SK-N-SH treated with all-trans-retinoic acid at 6 μM for 48 hours (cell line): ENCODE data around the gene C4B.
"Not testable (repeated sequence)": the region's sequence is repeated elsewhere in the genome, so short reads cannot be mapped to it uniquely, and the experiment has no call there.

ENCODE experiments used
- ATAC-seq: fragments of 200-7000 bp; cut with Tn5 transposase; 3 replicates; pipeline ENCODE4 v1.9.1; 2020; ENCODE audit warnings: mild to moderate bottlenecking, moderate library complexity
- BACH2 ChIP-seq: fragments of 250-450 bp; sonication (Bioruptor Pico); IDR thresholded peaks from 2 replicates; pipeline ENCODE4 v1.9.0; 2021; ENCODE audit warnings: mild to moderate bottlenecking, borderline replicate concordance
- CREB5 ChIP-seq: fragments of 250-450 bp; sonication (Bioruptor Pico); IDR thresholded peaks from 2 replicates; pipeline ENCODE4 v1.5.1; 2020; ENCODE audit warnings: low read depth, mild to moderate bottlenecking, moderate library complexity
- CSDC2 ChIP-seq: fragments of 250-450 bp; sonication (Bioruptor Pico); IDR thresholded peaks from 2 replicates; pipeline ENCODE4 v1.5.0; 2020; ENCODE audit warnings: mild to moderate bottlenecking, moderate library complexity
- CSRNP3 ChIP-seq: fragments of 250-450 bp; sonication (Bioruptor Pico); IDR thresholded peaks from 2 replicates; pipeline ENCODE4 v1.5.1; 2021; ENCODE audit warnings: mild to moderate bottlenecking, moderate library complexity
- ESRRG ChIP-seq: fragments of 250-450 bp; sonication (Bioruptor Pico); IDR thresholded peaks from 2 replicates; pipeline ENCODE4 v1.6.1; 2021; ENCODE audit warnings: mild to moderate bottlenecking
- ISL1 ChIP-seq: fragments of 250-450 bp; sonication (Bioruptor Pico); IDR thresholded peaks from 2 replicates; pipeline ENCODE4 v2.1.2; 2022; ENCODE audit warnings: mild to moderate bottlenecking, moderate library complexity
- RARB ChIP-seq: fragments of 250-450 bp; sonication (Bioruptor Pico); IDR thresholded peaks from 2 replicates; pipeline ENCODE4 v1.8.0; 2021; ENCODE audit warnings: mild to moderate bottlenecking, moderate library complexity
- SNAI2 ChIP-seq: fragments of 250-450 bp; sonication (Bioruptor Pico); IDR thresholded peaks from 2 replicates; pipeline ENCODE4 v1.5.0; 2020; ENCODE audit warnings: mild to moderate bottlenecking, moderate library complexity
- TCF4 ChIP-seq: fragments of 250-450 bp; sonication (Bioruptor Pico); IDR thresholded peaks from 2 replicates; pipeline ENCODE4 v1.8.0; 2021; ENCODE audit warnings: mild to moderate bottlenecking, moderate library complexity, borderline replicate concordance
- TOX ChIP-seq: fragments of 250-450 bp; sonication (Bioruptor Pico); IDR thresholded peaks from 2 replicates; pipeline ENCODE4 v1.8.0; 2021; ENCODE audit warnings: mild to moderate bottlenecking, moderate library complexity, borderline replicate concordance
- TSHZ2 ChIP-seq: fragments of 250-450 bp; sonication (Bioruptor Pico); IDR thresholded peaks from 2 replicates; pipeline ENCODE4 v1.5.0; 2020; ENCODE audit warnings: mild to moderate bottlenecking, moderate library complexity
- ZC3H10 ChIP-seq: fragments of 250-450 bp; sonication (Bioruptor Pico); IDR thresholded peaks from 2 replicates; pipeline ENCODE4 v1.5.1; 2021; ENCODE audit warnings: mild to moderate bottlenecking, moderate library complexity
- ZFP3 ChIP-seq: fragments of 250-450 bp; sonication (Bioruptor Pico); IDR thresholded peaks from 2 replicates; pipeline ENCODE4 v1.5.0; 2020; ENCODE audit warnings: mild to moderate bottlenecking, moderate library complexity
- ZFP30 ChIP-seq: fragments of 450-650 bp; formaldehyde crosslinking; IDR thresholded peaks from 2 replicates; pipeline ENCODE4 v1.5.0; 2022; ENCODE audit warnings: mild to moderate bottlenecking, moderate library complexity
- ZNF565 ChIP-seq: fragments of 450-650 bp; formaldehyde crosslinking; conservative IDR thresholded peaks from 2 replicates; pipeline ENCODE4 v1.5.0; 2020; ENCODE audit warnings: low read depth, mild to moderate bottlenecking, moderate library complexity
- ZNF70 ChIP-seq: fragments of 450-650 bp; formaldehyde crosslinking; IDR thresholded peaks from 2 replicates; pipeline ENCODE4 v1.5.0; 2020; ENCODE audit warnings: mild to moderate bottlenecking, moderate library complexity

The C4B gene

GRCh38 chr6:31971993-31972708, 42.4 kb upstream of the C4B start, which contains the start of gene DXO (continued):
- no peak for TF ChIP-seq TSHZ2 (CRISPR knock-in tag)
- no peak for TF ChIP-seq RARB (CRISPR knock-in tag)
- no peak for TF ChIP-seq ZNF70 (CRISPR knock-in tag)
- no peak for TF ChIP-seq ZC3H10
- 0 out of 2 replicates have a peak, but pooled peaks have one; percentile 55 for TF ChIP-seq ZFP30 (CRISPR knock-in tag)
- peak; percentile 9; the same call in 1 of the 2 replicates for TF ChIP-seq CSRNP3 (CRISPR knock-in tag)
- no peak for TF ChIP-seq SNAI2
- TF ChIP-seq TCF4: no peak
- TF ChIP-seq ZNF565 (CRISPR knock-in tag): no peak
- no peak for TF ChIP-seq BACH2 (CRISPR knock-in tag)
- no peak for TF ChIP-seq ISL1 (CRISPR knock-in tag)
- peak; percentile 22; the same call in 1 of the 2 replicates for TF ChIP-seq CSDC2 (CRISPR knock-in tag)
- TF ChIP-seq TOX (CRISPR knock-in tag): no peak
- TF ChIP-seq CREB5 (CRISPR knock-in tag): no peak

- 0 out of 3 replicates have a peak, but pooled peaks have one; percentile 1 for ATAC-seq
- TF ChIP-seq ZFP3 (CRISPR knock-in tag) (0 out of 2 replicates have a peak, but pooled peaks have one; percentile 13), TSHZ2 (CRISPR knock-in tag) (no peak)
Observed at GRCh38 chr6:31972709-31973350, 41.8 kb upstream of the C4B start.

GRCh38 chr6:31976065-31976464, 38.5 kb upstream of the C4B start:
- ATAC-seq: not testable (repeated sequence)

- TF ChIP-seq ESRRG (CRISPR knock-in tag): no peak
- no peak for ATAC-seq
Observed at GRCh38 chr6:31977816-31978431, 36.7 kb upstream of the C4B start.

GRCh38 chr6:31978831-31979230, 35.8 kb upstream of the C4B start:
- TF ChIP-seq CREB5 (CRISPR knock-in tag) (no peak), TCF4 (no peak), TSHZ2 (CRISPR knock-in tag) (no peak)
- ATAC-seq: no peak
